H1 (cell line): ENCODE data around the gene HNF4A. TPM values are rescaled to one million over a fixed set of nuclear protein-coding genes. Genes with fewer than 3 reads are reported as not detected.

Experiments
- BCL11A ChIP-seq, 2 experiments: IDR thresholded peaks; one replicate each; pipeline ENCODE4 v1.6.1; 2011; ENCODE audit warnings: low read depth in 2 of 2, low read length in 2 of 2, mild to moderate bottlenecking in 2 of 2
- CBX8 ChIP-seq: fragments of 300-800, 300-1000 bp; sonication (generic); IDR thresholded peaks from 2 replicates; pipeline ENCODE4 v1.7.1; 2016; ENCODE audit warnings: low read depth, low read length, borderline replicate concordance
- CHD7 ChIP-seq: fragments of 300-600 bp; sonication (generic); IDR thresholded peaks from 2 replicates; pipeline ENCODE4 v1.7.1; 2012; ENCODE audit warnings: low read length, moderate library complexity, mild to moderate bottlenecking, inconsistent platforms; ENCODE audit not compliant: insufficient replicate concordance
- GTF2F1 ChIP-seq: IDR thresholded peaks from 2 replicates; pipeline ENCODE4 v1.6.1; 2012; ENCODE audit warnings: low read depth, low read length, improper control_type of control experiment, borderline replicate concordance
- POLR2AphosphoS5 ChIP-seq: IDR thresholded peaks from 2 replicates; pipeline ENCODE4 v1.6.1; 2011; ENCODE audit warnings: low read depth, low read length
- POU5F1 ChIP-seq: IDR thresholded peaks from 2 replicates; pipeline ENCODE4 v1.6.1; 2011; ENCODE audit warnings: low read depth, mild to moderate bottlenecking, low read length, moderate library complexity
- RNF2 ChIP-seq: fragments of 200-900, 300-1000 bp; sonication (generic); IDR thresholded peaks from 2 replicates; pipeline ENCODE4 v1.7.1; 2016; ENCODE audit warnings: borderline replicate concordance, low read depth, mild to moderate bottlenecking, antibody characterized with exemption, low read length; ENCODE audit not compliant: poor library complexity, severe bottlenecking; ENCODE audit errors: missing control alignments
- YY1 ChIP-seq: IDR thresholded peaks from 2 replicates; pipeline ENCODE4 v1.6.1; 2011; ENCODE audit warnings: low read depth, mild to moderate bottlenecking, low read length
- polyA plus RNA-seq, 7 experiments: library from polyadenylated mRNA; depleted of rRNA in 3 of 7; stranded (reverse) in 5 of 7; unstranded in 2 of 7; fragments of >200 nt in 5 of 7; fragments of 200-250 nt in 2 of 7; gene quantifications; 1 replicate in 5 of 7; 2 replicates in 1 of 7; 4 replicates in 1 of 7; pipeline versions ENCODE4 v1.2.1 to v1.2.3, GENCODE V29; 2011 to 2013; ENCODE audit warnings: missing spikeins in 2 of 7, mixed read lengths in 2 of 7
- total RNA-seq: library from RNA; stranded (reverse); fragmentation: NEBNext Ultra II Directional; extraction: Animal tissue kit (Norgen Biotek cat#: 25700); gene quantifications from 2 replicates; pipeline ENCODE4 v1.2.1, GENCODE V29; 2021
- TF ChIP-seq, protein P1 (sequence below), 3 experiments: IDR thresholded peaks; 1 replicate in 2 of 3; 2 replicates in 1 of 3; pipeline versions ENCODE4 v1.5.1 to v1.6.1; 2011; ENCODE audit warnings: low read length in 3 of 3, mild to moderate bottlenecking in 3 of 3, inconsistent platforms in 2 of 3, low read depth in 1 of 3, moderate library complexity in 1 of 3; ENCODE audit not compliant: insufficient read depth in 1 of 3; ENCODE audit errors: control extremely low read depth in 1 of 3

HNF4A gene
- total and polyA plus RNA-seq, 2 of the 8 experiments (the other 6 are each of a cell fraction or from before 2014, with no cell fraction given), result 0.03 TPM; not detected in 1

- TF ChIP-seq CHD7 (no peak), BCL11A (IDR thresholded peaks at IDR 0.05; ENCODE audit: low read depth in 2 of 2, low read length in 2 of 2) (no peak), POLR2AphosphoS5 (no peak), RNF2 (no peak), CBX8 (no peak), YY1 (no peak), POU5F1 (no peak), GTF2F1 (no peak)
- TF ChIP-seq, protein P1, sequence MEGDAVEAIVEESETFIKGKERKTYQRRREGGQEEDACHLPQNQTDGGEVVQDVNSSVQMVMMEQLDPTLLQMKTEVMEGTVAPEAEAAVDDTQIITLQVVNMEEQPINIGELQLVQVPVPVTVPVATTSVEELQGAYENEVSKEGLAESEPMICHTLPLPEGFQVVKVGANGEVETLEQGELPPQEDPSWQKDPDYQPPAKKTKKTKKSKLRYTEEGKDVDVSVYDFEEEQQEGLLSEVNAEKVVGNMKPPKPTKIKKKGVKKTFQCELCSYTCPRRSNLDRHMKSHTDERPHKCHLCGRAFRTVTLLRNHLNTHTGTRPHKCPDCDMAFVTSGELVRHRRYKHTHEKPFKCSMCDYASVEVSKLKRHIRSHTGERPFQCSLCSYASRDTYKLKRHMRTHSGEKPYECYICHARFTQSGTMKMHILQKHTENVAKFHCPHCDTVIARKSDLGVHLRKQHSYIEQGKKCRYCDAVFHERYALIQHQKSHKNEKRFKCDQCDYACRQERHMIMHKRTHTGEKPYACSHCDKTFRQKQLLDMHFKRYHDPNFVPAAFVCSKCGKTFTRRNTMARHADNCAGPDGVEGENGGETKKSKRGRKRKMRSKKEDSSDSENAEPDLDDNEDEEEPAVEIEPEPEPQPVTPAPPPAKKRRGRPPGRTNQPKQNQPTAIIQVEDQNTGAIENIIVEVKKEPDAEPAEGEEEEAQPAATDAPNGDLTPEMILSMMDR (IDR thresholded peaks at IDR 0.05; ENCODE audit: control extremely low read depth in 1 of 3, insufficient read depth in 1 of 3, low read depth in 1 of 3, low read length in 3 of 3), result no peak
Observed at GRCh38 chr20:44427804-44428173, 72.3 kb downstream of the HNF4A start (continued).
